ENCODE data around the gene HIVEP3. TPM values are rescaled to one million over a fixed set of nuclear protein-coding genes. Genes with fewer than 3 reads are reported as not detected.

The HIVEP3 gene
- total RNA-seq, 1 experiment from 2014 or later = 6.0 TPM

- intact Hi-C loops (cut with micrococcal nuclease; ENCODE audit: unreplicated experiment) = no loop called here
- Histone ChIP-seq H3K4me1 (ENCODE audit: control insufficient read depth, insufficient read depth, low read length) (no peaks in the 10 kb centered on the region; the same call in none of the 2 replicates), H3K36me3 (ENCODE audit: control insufficient read depth, insufficient read depth, low read length) (no peaks in the 10 kb centered on the region), H3K27ac (ENCODE audit: low read length) (no peak overlapping the region), H3K27me3 (ENCODE audit: control insufficient read depth, insufficient read depth, low read length) (no peaks in the 10 kb centered on the region), H3K9me3 (ENCODE audit: control insufficient read depth, insufficient read depth, low read depth, low read length) (no peaks in the 10 kb centered on the region), H3K4me3 (ENCODE audit: low read depth in 2 of 2, low read length in 2 of 2) (no peak overlapping the region)
- DNase-seq (ENCODE audit: low read depth, low spot score) = no peak
- ChIA-PET POLR2A (no interaction called here), CTCF (no interaction called here)
- peak; percentile 44; the same call in 1 of the 2 replicates for ATAC-seq
- TF ChIP-seq TCF7L2 (IDR thresholded peaks at IDR 0.05; ENCODE audit: low read depth, low read length) = no peak
- TF ChIP-seq POLR2AphosphoS5 (IDR thresholded peaks at IDR 0.05; ENCODE audit: low read depth, low read length) = no peak
- no peak for TF ChIP-seq REST (IDR thresholded peaks at IDR 0.05; ENCODE audit: insufficient read depth in 1 of 2, low read depth in 2 of 2, low read length in 1 of 2)
- TF ChIP-seq CTCF (IDR thresholded peaks at IDR 0.05) = no peak
- no peak for TF ChIP-seq SIN3A (IDR thresholded peaks at IDR 0.05; ENCODE audit: borderline replicate concordance, insufficient read depth, low read depth, low read length)
- BruUV-seq (replicated peaks) = no TSS peak
- in situ Hi-C loops (cut with HindIII; ENCODE audit: low pct_unique_long_range_greater_than_20kb, low sequenced_read_pairs) = no loop called here
Observed at GRCh38 chr1:41650028-41650880, 268.5 kb downstream of the HIVEP3 start.

GRCh38 chr1:41649396-41650027 is 269.2 kb downstream of the HIVEP3 start:
- in situ Hi-C loops (cut with HindIII; ENCODE audit: low pct_unique_long_range_greater_than_20kb, low sequenced_read_pairs) = no loop called here
- POLR2A ChIA-PET = no interaction called here
- no peak for ATAC-seq
- Histone ChIP-seq H3K27ac (ENCODE audit: low read length) (no peak overlapping the region), H3K27me3 (ENCODE audit: control insufficient read depth, insufficient read depth, low read length) (no peaks in the 10 kb centered on the region), H3K36me3 (ENCODE audit: control insufficient read depth, insufficient read depth, low read length) (no peaks in the 10 kb centered on the region), H3K4me1 (ENCODE audit: control insufficient read depth, insufficient read depth, low read length) (no peaks in the 10 kb centered on the region; the same call in none of the 2 replicates), H3K4me3 (ENCODE audit: low read depth in 2 of 2, low read length in 2 of 2) (no peak overlapping the region), H3K9me3 (ENCODE audit: control insufficient read depth, insufficient read depth, low read depth, low read length) (no peaks in the 10 kb centered on the region)
- intact Hi-C loops (cut with micrococcal nuclease; ENCODE audit: unreplicated experiment) = no loop called here
- CTCF ChIA-PET = no interaction called here
- BruUV-seq (replicated peaks) = no TSS peak
- no peak for TF ChIP-seq CTCF (IDR thresholded peaks at IDR 0.05)
- TF ChIP-seq TCF7L2 (IDR thresholded peaks at IDR 0.05; ENCODE audit: low read depth, low read length) = no peak
- no peak for TF ChIP-seq SIN3A (IDR thresholded peaks at IDR 0.05; ENCODE audit: borderline replicate concordance, insufficient read depth, low read depth, low read length)
- TF ChIP-seq POLR2AphosphoS5 (IDR thresholded peaks at IDR 0.05; ENCODE audit: low read depth, low read length) = no peak
- TF ChIP-seq REST (IDR thresholded peaks at IDR 0.05; ENCODE audit: insufficient read depth in 1 of 2, low read depth in 2 of 2, low read length in 1 of 2) = no peak
- DNase-seq (ENCODE audit: low read depth, low spot score) = no peak

All from Panc1 (cell line).